Measurements from ENCODE around the gene MYH1. TPM values are rescaled to one million over a fixed set of nuclear protein-coding genes. Genes with fewer than 3 reads are reported as not detected.
A peak's percentile ranks its signal among the peaks of the same experiment; 100 is the strongest.

MYH1 gene
- under 1 TPM in 1 of 4 donors, not detected in 3; 0.55 TPM for total RNA-seq
- polyA plus RNA-seq = under 1 TPM in 2 of 3 donors, not detected in 1; 0.01 to 0.60 TPM

DNA sequence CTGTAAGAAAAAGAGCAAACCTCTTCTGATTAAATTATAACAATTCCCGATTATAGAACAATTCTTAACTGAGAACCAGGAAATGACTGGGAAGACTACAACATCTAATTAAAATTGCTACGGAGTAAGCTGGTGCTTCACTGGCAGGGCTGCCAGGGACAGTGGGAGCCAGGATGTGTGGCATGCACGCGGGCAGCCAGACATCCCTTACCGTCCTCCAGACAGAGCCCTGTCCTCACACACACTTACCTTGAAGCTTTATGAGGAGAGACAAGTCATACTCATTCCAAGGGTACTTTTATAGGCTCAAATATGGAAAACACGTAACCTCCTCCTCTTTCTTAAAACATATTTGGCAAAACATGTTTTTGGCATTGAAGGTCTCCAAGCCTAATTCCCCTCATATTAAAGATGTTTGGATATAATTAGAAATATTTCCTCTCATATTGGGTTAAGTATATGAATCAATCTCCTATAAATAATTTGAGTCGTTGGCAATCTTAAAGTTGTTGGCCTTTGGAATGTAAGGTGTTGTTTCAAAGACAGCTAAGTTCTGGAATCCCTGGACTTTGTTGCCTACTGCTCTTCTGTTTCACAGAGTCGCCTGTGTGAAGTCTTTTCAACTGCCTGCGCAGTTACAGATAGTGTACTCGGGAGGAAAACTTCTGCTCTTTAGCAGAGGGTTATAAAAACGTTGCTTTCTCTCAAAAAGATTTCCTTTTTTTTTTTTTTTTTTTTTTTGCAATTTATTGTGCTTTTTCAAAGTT is at the start of gene MYH1:
MYH1 (minus strand) TSS at position 272 of the 767 bp plus-strand sequence. CDS start 1,900 bp downstream, outside the sequence.
- no peak for TF ChIP-seq POLR2AphosphoS5 (IDR thresholded peaks at IDR 0.05)
- TF ChIP-seq POLR2A (IDR thresholded peaks at IDR 0.05) = no peak
- TF ChIP-seq, protein P1, sequence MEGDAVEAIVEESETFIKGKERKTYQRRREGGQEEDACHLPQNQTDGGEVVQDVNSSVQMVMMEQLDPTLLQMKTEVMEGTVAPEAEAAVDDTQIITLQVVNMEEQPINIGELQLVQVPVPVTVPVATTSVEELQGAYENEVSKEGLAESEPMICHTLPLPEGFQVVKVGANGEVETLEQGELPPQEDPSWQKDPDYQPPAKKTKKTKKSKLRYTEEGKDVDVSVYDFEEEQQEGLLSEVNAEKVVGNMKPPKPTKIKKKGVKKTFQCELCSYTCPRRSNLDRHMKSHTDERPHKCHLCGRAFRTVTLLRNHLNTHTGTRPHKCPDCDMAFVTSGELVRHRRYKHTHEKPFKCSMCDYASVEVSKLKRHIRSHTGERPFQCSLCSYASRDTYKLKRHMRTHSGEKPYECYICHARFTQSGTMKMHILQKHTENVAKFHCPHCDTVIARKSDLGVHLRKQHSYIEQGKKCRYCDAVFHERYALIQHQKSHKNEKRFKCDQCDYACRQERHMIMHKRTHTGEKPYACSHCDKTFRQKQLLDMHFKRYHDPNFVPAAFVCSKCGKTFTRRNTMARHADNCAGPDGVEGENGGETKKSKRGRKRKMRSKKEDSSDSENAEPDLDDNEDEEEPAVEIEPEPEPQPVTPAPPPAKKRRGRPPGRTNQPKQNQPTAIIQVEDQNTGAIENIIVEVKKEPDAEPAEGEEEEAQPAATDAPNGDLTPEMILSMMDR (IDR thresholded peaks at IDR 0.05) = no peak
- TF ChIP-seq EP300 (IDR thresholded peaks at IDR 0.05) = no peak
- peaks cover 0 to 10% (median 5%) of the 10 kb centered on the region in 4 donors for H3K4me1 ChIP-seq
- no peak for DNase-seq
- H3K36me3 ChIP-seq = no peaks in the 10 kb centered on the region
- no peaks in the 10 kb centered on the region for H3K27me3 ChIP-seq
- H3K9me3 ChIP-seq = no peaks in the 10 kb centered on the region
- no peak within 1 kb of the TSS for H3K4me3 ChIP-seq
- peak within 1 kb of the TSS in 1 of 4 donors; percentile 18 for H3K27ac ChIP-seq
- intact Hi-C loops (cut with DNase I) = no loop called here
- WGBS, 2 donors = 72 to 79% methylated on average over 11 of the region's 11 CpGs

DNA sequence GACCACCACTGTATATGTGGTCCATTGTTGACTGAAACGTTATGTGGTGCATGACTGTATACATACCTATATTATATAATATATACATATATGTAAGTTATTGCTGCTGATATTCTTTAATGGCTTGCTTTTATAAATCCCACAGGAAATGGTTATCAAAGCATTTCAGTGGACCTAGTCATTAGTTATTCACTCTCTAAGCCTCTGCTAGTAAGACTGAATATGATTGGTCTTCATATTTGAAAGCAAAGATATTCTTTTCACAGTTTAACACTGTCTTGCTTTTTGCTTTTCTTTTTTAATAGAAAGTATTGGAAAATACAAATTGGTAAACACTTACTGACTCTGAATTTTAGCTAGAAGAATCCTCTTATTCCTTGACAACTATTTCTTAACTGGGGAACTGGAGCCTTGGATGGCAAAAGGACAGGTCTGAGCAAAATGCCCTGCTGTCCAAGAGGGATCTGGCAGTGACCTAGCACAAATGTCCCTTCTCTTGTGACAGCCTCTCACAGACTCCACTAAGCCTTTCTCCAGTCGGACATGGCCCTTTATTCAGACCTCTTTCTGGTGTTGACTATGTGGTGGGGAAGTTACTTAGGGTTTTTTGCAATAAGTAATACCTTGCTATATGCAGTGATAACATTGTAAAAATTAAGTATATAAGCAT is 45.8 kb upstream of the MYH1 start:
- DNase-seq = no peak
- TF ChIP-seq EP300 (IDR thresholded peaks at IDR 0.05) = no peak
- TF ChIP-seq, protein P1 (IDR thresholded peaks at IDR 0.05) = no peak
- TF ChIP-seq POLR2A (IDR thresholded peaks at IDR 0.05) = no peak
- TF ChIP-seq POLR2AphosphoS5 (IDR thresholded peaks at IDR 0.05) = no peak
- H3K4me3 ChIP-seq = no peak overlapping the region
- no peaks in the 10 kb centered on the region for H3K27me3 ChIP-seq
- H3K9me3 ChIP-seq = no peaks in the 10 kb centered on the region
- no peaks in the 10 kb centered on the region for H3K36me3 ChIP-seq
- no peak overlapping the region for H3K27ac ChIP-seq
- WGBS, 2 donors = 69 to 77% methylated on average over 2 of the region's 2 CpGs
- intact Hi-C loops (cut with DNase I) = no loop called here
- H3K4me1 ChIP-seq = no peaks in the 10 kb centered on the region

- DNase-seq = no peak
- no peaks in the 10 kb centered on the region for H3K27me3 ChIP-seq
- H3K4me3 ChIP-seq = no peak overlapping the region
- intact Hi-C loops (cut with DNase I) = loop anchor here (10.0 kb wide), 1 partner anchor 63 kb away; no protein-coding TSS in a partner anchor
- no peaks in the 10 kb centered on the region for H3K36me3 ChIP-seq
- no peaks in the 10 kb centered on the region for H3K9me3 ChIP-seq
- H3K27ac ChIP-seq = no peak overlapping the region
- 80 to 84% methylated on average over 6 of the region's 6 CpGs for WGBS, 2 donors
- H3K4me1 ChIP-seq = peaks cover 0 to 21% (median 6%) of the 10 kb centered on the region in 4 donors
- TF ChIP-seq POLR2A (IDR thresholded peaks at IDR 0.05) = no peak
Measured at GRCh38 chr17:10558049-10558448, 39.7 kb upstream of the MYH1 start.

DNA sequence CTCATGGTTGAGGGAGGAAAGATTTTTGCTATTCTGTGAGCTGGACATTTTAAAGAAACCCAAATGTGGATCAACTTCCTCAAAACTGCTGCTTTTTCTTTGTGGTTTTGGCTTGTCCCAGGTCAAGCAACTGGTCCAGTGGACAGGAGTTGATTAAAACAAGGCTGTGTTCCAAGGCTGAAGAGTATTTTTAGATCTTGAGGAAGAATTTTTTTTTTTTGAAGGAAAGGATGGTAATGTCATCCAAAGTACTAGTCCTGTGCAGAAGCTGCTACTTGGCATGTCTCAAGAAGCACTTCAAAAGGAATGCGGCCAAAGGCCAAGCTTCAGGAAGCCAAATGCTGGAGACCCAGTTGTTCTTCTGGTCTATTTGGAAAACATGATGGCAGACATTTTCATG is 39.1 kb upstream of the MYH1 start:
- intact Hi-C loops (cut with DNase I) = loop anchor here (10.0 kb wide), 1 partner anchor 63 kb away; no protein-coding TSS in a partner anchor
- DNase-seq = no peak

More for the DNA sequence above, 39.1 kb upstream of the MYH1 start:
- Histone ChIP-seq H3K4me1 (peaks cover 0 to 21% (median 8%) of the 10 kb centered on the region in 4 donors), H3K27me3 (no peaks in the 10 kb centered on the region), H3K36me3 (no peaks in the 10 kb centered on the region), H3K4me3 (no peak overlapping the region), H3K9me3 (no peaks in the 10 kb centered on the region), H3K27ac (no peak overlapping the region)
- 68 to 92% methylated on average over 1 of the region's 1 CpG for WGBS, 2 donors
- no peak for TF ChIP-seq POLR2AphosphoS5 (IDR thresholded peaks at IDR 0.05)
- TF ChIP-seq EP300 (IDR thresholded peaks at IDR 0.05) = no peak
- no peak for TF ChIP-seq POLR2A (IDR thresholded peaks at IDR 0.05)
- TF ChIP-seq, protein P1 (IDR thresholded peaks at IDR 0.05) = no peak

Data from sigmoid colon (tissue), 7 donors.